HepG2 (cell line): Measurements from ENCODE around the gene SH3BP2. TPM values are rescaled to one million over a fixed set of nuclear protein-coding genes. Genes with fewer than 3 reads are reported as not detected.

Source experiments
- ARNT2 ChIP-seq: sonication (generic); formaldehyde crosslinking; IDR thresholded peaks from 2 replicates; pipeline ENCODE4 v1.8.0; 2022; ENCODE audit warnings: mild to moderate bottlenecking, low read depth, missing genetic modification reagents, moderate library complexity
- GTF2F1 ChIP-seq: fragments of 150-350 bp; IDR thresholded peaks from 2 replicates; pipeline ENCODE4 v1.6.1; 2014; ENCODE audit warnings: low read length
- HOXA5 ChIP-seq: sonication (generic); formaldehyde crosslinking; IDR thresholded peaks from 2 replicates; pipeline ENCODE4 v1.4.0; 2020; ENCODE audit warnings: missing genetic modification reagents
- KMT2B ChIP-seq: IDR thresholded peaks from 2 replicates; pipeline ENCODE4 v1.6.1; 2016; ENCODE audit warnings: missing genetic modification reagents, missing compliant biosample characterization
- MAZ ChIP-seq, 2 experiments: sonication (generic) in 1 of 2; formaldehyde crosslinking in 1 of 2; IDR thresholded peaks; 2 replicates each; pipeline versions ENCODE4 v1.5.0 to v1.6.1; 2012 to 2020; ENCODE audit warnings: low read depth in 2 of 2, mild to moderate bottlenecking in 2 of 2, borderline replicate concordance in 1 of 2, improper control_type of control experiment in 1 of 2, low read length in 1 of 2, missing genetic modification reagents in 1 of 2, moderate library complexity in 1 of 2
- RBFOX2 ChIP-seq: fragments of 200-400 bp; formaldehyde crosslinking; IDR thresholded peaks from 2 replicates; pipeline ENCODE4 v1.6.1; 2017; ENCODE audit warnings: low read depth, mild to moderate bottlenecking, low read length
- RXRB ChIP-seq: IDR thresholded peaks from 2 replicates; pipeline ENCODE4 v1.6.1; 2016; ENCODE audit warnings: borderline replicate concordance, missing genetic modification reagents, missing compliant biosample characterization
- SOX5 ChIP-seq: IDR thresholded peaks from 2 replicates; pipeline ENCODE4 v1.6.1; 2016; ENCODE audit warnings: borderline replicate concordance
- SPEN ChIP-seq: sonication (generic); formaldehyde crosslinking; IDR thresholded peaks from 2 replicates; pipeline ENCODE4 v1.5.1; 2020; ENCODE audit warnings: low read depth, mild to moderate bottlenecking, missing genetic modification reagents
- TCF7 ChIP-seq: sonication (generic); IDR thresholded peaks from 2 replicates; pipeline ENCODE4 v1.6.1; 2016; ENCODE audit warnings: antibody characterized with exemption, low read depth
- TCF7L2 ChIP-seq: IDR thresholded peaks from 2 replicates; pipeline ENCODE4 v1.6.1; 2011; ENCODE audit warnings: mild to moderate bottlenecking, low read depth, low read length, moderate library complexity
- ZFX ChIP-seq: sonication (generic); formaldehyde crosslinking; IDR thresholded peaks from 2 replicates; pipeline ENCODE4 v1.4.0; 2020; ENCODE audit warnings: mild to moderate bottlenecking, low read depth, missing genetic modification reagents, moderate library complexity
- ZNF430 ChIP-seq: sonication (generic); formaldehyde crosslinking; IDR thresholded peaks from 2 replicates; pipeline ENCODE4 v1.9.0; 2021; ENCODE audit warnings: mild to moderate bottlenecking, missing genetic modification reagents
- ZNF709 ChIP-seq: sonication (generic); formaldehyde crosslinking; IDR thresholded peaks from 2 replicates; pipeline ENCODE4 v1.5.0; 2020; ENCODE audit warnings: mild to moderate bottlenecking, missing genetic modification reagents
- polyA plus RNA-seq, 8 experiments: library from polyadenylated mRNA; depleted of rRNA in 3 of 8; stranded (reverse) in 7 of 8; unstranded in 1 of 8; fragments of >200 nt; fragmentation: Illumina TruSeq in 4 of 8; extraction: Trizol in 4 of 8; gene quantifications; 2 replicates each; pipeline versions ENCODE4 v1.2.1 to v1.2.3, GENCODE V29; 2011 to 2016; ENCODE audit warnings: low read depth in 4 of 8, missing spikeins in 1 of 8, mixed read lengths in 1 of 8; ENCODE audit not compliant: insufficient read depth in 1 of 8
- total RNA-seq, 5 experiments: library from RNA; depleted of rRNA; stranded (reverse); fragments of >200 nt; fragmentation: Illumina TruSeq; extraction: Trizol; gene quantifications; 2 replicates each; pipeline ENCODE4 v1.2.3, GENCODE V29; 2016; ENCODE audit warnings: low read depth in 1 of 5
- TF ChIP-seq, protein P1 (sequence below): sonication (generic); formaldehyde crosslinking; IDR thresholded peaks from 2 replicates; pipeline ENCODE4 v1.8.0; 2022; ENCODE audit warnings: missing genetic modification reagents, mild to moderate bottlenecking, moderate library complexity, borderline replicate concordance
- TF ChIP-seq, protein P2 (sequence below): sonication (generic); formaldehyde crosslinking; IDR thresholded peaks from 2 replicates; pipeline ENCODE4 v1.4.0; 2020; ENCODE audit warnings: mild to moderate bottlenecking, missing genetic modification reagents, borderline replicate concordance
- TF ChIP-seq, protein P3 (sequence below): sonication (generic); formaldehyde crosslinking; IDR thresholded peaks from 2 replicates; pipeline ENCODE4 v1.8.1; 2023; ENCODE audit warnings: missing genetic modification reagents, inconsistent platforms, borderline replicate concordance
- TF ChIP-seq, protein P4 (sequence below): sonication (generic); formaldehyde crosslinking; IDR thresholded peaks from 2 replicates; pipeline ENCODE4 v1.8.0; 2022; ENCODE audit warnings: low read depth, missing genetic modification reagents

Gene SH3BP2
- total and polyA plus RNA-seq, 2 of the 13 experiments (the other 11 are each of a cell fraction or from before 2014, with no cell fraction given): 16.9 to 34.5 TPM

DNA sequence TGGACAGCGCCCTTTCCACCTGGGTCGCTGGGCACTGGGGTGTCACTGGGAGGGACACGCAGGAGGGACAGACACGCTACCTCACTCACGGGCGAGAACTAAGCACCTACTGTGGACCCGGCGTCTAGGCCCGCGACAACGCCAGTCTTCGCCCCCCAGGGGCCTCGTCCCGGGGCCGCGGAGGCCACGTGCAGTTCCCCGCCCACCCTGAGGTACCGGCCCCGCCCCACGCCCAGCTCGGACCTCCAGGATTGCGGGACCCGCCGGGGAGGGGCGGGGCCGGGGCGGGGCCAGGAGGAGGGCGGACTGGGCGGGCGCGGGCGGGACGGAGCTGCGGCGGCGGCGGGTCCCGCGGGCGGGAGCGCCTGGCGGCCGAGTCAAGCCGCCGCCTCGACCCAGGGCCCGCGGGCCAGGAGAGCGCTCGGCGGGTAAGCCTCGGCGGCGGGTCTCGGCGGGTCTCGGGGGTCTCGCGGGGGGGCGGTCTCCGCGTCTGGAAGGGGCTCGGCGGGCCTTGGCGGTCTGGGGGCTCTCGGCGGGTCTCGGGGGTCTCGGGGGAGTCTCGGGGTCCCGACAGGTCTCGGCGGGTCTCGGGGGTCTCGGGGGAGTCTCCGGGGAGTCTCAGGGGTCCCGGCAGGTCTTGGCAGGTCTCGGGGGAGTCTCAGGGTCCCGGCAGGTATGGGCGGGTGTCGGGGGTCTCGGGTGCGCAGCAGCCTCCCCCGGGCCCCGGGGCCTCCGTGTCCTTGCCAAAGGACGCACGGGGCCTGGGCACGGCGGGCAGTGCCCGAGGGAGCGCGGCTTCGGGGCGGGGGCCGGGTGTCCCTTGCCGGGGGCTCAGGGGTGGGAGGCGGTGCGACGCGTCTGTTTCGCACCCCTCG is at the start of gene SH3BP2 (continued):
- TF ChIP-seq, protein P1, sequence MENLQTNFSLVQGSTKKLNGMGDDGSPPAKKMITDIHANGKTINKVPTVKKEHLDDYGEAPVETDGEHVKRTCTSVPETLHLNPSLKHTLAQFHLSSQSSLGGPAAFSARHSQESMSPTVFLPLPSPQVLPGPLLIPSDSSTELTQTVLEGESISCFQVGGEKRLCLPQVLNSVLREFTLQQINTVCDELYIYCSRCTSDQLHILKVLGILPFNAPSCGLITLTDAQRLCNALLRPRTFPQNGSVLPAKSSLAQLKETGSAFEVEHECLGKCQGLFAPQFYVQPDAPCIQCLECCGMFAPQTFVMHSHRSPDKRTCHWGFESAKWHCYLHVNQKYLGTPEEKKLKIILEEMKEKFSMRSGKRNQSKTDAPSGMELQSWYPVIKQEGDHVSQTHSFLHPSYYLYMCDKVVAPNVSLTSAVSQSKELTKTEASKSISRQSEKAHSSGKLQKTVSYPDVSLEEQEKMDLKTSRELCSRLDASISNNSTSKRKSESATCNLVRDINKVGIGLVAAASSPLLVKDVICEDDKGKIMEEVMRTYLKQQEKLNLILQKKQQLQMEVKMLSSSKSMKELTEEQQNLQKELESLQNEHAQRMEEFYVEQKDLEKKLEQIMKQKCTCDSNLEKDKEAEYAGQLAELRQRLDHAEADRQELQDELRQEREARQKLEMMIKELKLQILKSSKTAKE (CRISPR knock-in tag): peak; percentile 64
- peak; percentile 61 for TF ChIP-seq RBFOX2
- peak; percentile 21; the same call in 1 of the 2 replicates for TF ChIP-seq RXRB (CRISPR knock-in tag)
- TF ChIP-seq, protein P2, sequence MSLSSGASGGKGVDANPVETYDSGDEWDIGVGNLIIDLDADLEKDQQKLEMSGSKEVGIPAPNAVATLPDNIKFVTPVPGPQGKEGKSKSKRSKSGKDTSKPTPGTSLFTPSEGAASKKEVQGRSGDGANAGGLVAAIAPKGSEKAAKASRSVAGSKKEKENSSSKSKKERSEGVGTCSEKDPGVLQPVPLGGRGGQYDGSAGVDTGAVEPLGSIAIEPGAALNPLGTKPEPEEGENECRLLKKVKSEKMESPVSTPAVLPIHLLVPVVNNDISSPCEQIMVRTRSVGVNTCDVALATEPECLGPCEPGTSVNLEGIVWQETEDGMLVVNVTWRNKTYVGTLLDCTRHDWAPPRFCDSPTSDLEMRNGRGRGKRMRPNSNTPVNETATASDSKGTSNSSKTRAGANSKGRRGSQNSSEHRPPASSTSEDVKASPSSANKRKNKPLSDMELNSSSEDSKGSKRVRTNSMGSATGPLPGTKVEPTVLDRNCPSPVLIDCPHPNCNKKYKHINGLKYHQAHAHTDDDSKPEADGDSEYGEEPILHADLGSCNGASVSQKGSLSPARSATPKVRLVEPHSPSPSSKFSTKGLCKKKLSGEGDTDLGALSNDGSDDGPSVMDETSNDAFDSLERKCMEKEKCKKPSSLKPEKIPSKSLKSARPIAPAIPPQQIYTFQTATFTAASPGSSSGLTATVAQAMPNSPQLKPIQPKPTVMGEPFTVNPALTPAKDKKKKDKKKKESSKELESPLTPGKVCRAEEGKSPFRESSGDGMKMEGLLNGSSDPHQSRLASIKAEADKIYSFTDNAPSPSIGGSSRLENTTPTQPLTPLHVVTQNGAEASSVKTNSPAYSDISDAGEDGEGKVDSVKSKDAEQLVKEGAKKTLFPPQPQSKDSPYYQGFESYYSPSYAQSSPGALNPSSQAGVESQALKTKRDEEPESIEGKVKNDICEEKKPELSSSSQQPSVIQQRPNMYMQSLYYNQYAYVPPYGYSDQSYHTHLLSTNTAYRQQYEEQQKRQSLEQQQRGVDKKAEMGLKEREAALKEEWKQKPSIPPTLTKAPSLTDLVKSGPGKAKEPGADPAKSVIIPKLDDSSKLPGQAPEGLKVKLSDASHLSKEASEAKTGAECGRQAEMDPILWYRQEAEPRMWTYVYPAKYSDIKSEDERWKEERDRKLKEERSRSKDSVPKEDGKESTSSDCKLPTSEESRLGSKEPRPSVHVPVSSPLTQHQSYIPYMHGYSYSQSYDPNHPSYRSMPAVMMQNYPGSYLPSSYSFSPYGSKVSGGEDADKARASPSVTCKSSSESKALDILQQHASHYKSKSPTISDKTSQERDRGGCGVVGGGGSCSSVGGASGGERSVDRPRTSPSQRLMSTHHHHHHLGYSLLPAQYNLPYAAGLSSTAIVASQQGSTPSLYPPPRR (CRISPR knock-in tag): no peak; the same call in none of the 2 replicates
- peak; percentile 66 for TF ChIP-seq ZFX
- TF ChIP-seq SOX5 (CRISPR knock-in tag): peak; percentile 36; the same call in 1 of the 2 replicates
- TF ChIP-seq TCF7: no peak
- TF ChIP-seq, protein P3, sequence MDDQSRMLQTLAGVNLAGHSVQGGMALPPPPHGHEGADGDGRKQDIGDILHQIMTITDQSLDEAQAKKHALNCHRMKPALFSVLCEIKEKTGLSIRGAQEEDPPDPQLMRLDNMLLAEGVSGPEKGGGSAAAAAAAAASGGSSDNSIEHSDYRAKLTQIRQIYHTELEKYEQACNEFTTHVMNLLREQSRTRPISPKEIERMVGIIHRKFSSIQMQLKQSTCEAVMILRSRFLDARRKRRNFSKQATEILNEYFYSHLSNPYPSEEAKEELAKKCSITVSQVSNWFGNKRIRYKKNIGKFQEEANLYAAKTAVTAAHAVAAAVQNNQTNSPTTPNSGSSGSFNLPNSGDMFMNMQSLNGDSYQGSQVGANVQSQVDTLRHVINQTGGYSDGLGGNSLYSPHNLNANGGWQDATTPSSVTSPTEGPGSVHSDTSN (CRISPR knock-in tag): peak; percentile 82
- TF ChIP-seq TCF7L2: no peak
- TF ChIP-seq ZNF709: 0 out of 2 replicates have a peak, but pooled peaks have one; percentile 25
- peak; percentile 52; the same call in 1 of the 2 replicates for TF ChIP-seq MAZ (IDR thresholded peaks at IDR 0.05; ENCODE audit: borderline replicate concordance, low read depth, low read length)
- peak; percentile 64; the same call in 1 of the 2 replicates for TF ChIP-seq MAZ (CRISPR knock-in tag; IDR thresholded peaks at IDR 0.05; ENCODE audit: low read depth)
- peak; percentile 62 for TF ChIP-seq SPEN (CRISPR knock-in tag)
- TF ChIP-seq HOXA5: peak; percentile 81; the same call in 1 of the 2 replicates
- peak; percentile 79; the same call in 1 of the 2 replicates for TF ChIP-seq ZNF430
- TF ChIP-seq KMT2B (CRISPR knock-in tag): peak; percentile 53; the same call in 1 of the 2 replicates
- no peak for TF ChIP-seq GTF2F1
- TF ChIP-seq, protein P4, sequence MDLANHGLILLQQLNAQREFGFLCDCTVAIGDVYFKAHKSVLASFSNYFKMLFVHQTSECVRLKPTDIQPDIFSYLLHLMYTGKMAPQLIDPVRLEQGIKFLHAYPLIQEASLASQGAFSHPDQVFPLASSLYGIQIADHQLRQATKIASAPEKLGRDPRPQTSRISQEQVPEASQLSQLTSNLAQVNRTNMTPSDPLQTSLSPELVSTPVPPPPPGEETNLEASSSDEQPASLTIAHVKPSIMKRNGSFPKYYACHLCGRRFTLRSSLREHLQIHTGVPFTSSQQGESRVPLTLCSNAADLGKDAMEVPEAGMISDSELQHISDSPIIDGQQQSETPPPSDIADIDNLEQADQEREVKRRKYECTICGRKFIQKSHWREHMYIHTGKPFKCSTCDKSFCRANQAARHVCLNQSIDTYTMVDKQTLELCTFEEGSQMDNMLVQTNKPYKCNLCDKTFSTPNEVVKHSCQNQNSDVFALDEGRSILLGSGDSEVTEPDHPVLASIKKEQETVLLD (CRISPR knock-in tag): peak; percentile 85
- peak; percentile 88 for TF ChIP-seq ARNT2 (CRISPR knock-in tag)
